Measurements from ENCODE around the gene ZNF184. TPM values are rescaled to one million over a fixed set of nuclear protein-coding genes. Genes with fewer than 3 reads are reported as not detected.

Gene ZNF184
- total and polyA plus RNA-seq, 9 of the 15 experiments (the other 6 are each of a cell fraction or from before 2014, with no cell fraction given), result 7.6 to 22.2 (median 12.8) TPM

DNA sequence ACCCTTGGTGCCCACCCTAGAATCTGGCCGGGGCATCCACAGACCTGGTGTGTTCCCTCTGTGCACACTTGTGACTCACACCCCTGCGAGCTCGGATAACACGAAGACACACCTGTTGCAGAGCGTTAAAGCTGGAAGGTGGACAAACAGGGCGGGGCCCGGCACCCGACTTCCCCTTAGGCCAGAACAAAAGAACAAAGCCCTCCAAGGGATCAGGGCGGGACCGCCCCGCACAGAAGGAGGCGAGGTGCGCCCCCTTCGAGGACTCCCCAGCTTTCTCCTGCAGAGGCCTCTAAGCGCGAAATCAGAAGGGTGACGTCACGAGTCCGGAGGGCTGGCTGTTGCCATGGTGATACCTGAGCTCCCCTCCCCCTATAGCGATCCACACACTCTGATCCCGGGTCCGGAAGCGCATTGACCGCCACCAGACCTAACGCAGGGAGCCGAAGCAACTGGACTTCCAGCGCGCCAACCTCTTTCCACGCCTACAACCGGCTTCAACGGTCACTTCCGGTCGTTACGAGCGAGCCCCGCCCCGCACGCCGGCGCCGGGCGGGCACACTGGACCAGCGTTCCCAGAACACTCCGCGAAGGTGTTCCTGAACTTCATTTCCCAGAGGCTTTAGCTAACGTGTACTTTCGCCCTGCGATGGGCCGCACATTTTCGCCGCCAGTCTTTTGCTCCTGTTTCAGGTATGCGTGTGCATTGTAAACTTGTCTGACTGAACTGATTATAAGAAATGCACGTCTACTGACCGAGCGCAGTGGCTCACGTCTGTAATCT is at the start of gene ZNF184 (continued):
- peak in 1 of 3 experiments; percentile 51 for TF ChIP-seq YY1 (IDR thresholded peaks at IDR 0.05; ENCODE audit: borderline replicate concordance in 1 of 3, control insufficient read depth in 1 of 3, extremely low read depth in 1 of 3, insufficient read depth in 3 of 3, insufficient read length in 1 of 3, insufficient replicate concordance in 2 of 3, low read depth in 1 of 3, low read length in 2 of 3)
- TF ChIP-seq TAL1 (IDR thresholded peaks at IDR 0.05), result peak; percentile 20; the same call in 1 of the 2 replicates
- TF ChIP-seq NFE2L1 (tag; IDR thresholded peaks at IDR 0.05; ENCODE audit: borderline replicate concordance, low read depth), result no peak
- no peak; the same call in 1 of the 2 replicates for TF ChIP-seq PHF21A (IDR thresholded peaks at IDR 0.05; ENCODE audit: borderline replicate concordance, low read depth)
- no peak for TF ChIP-seq PRMT5 (CRISPR knock-in tag; IDR thresholded peaks at IDR 0.05)
- no peak for TF ChIP-seq GTF2A2 (tag; IDR thresholded peaks at IDR 0.05)
- no peak for TF ChIP-seq TFAM (CRISPR knock-in tag; conservative IDR thresholded peaks at IDR 0.05)
- no peak for TF ChIP-seq ZNF551 (CRISPR knock-in tag; IDR thresholded peaks at IDR 0.05)
- TF ChIP-seq MBD2 (IDR thresholded peaks at IDR 0.05; ENCODE audit: borderline replicate concordance, low read depth), result peak; percentile 79
- peak; percentile 36 for TF ChIP-seq SNRNP70 (optimal IDR thresholded peaks at IDR 0.05; ENCODE audit: low read depth, low read length)
- peak; percentile 54; the same call in 1 of the 2 replicates for TF ChIP-seq TCF7L2 (IDR thresholded peaks at IDR 0.05; ENCODE audit: low read depth, low read length)
- TF ChIP-seq HIVEP1 (CRISPR knock-in tag; IDR thresholded peaks at IDR 0.05), result 0 out of 2 replicates have a peak, but pooled peaks have one; percentile 51
- TF ChIP-seq KLF13 (tag; IDR thresholded peaks at IDR 0.05; ENCODE audit: borderline replicate concordance, low read depth), result 0 out of 2 replicates have a peak, but pooled peaks have one; percentile 41
- TF ChIP-seq ZNF780A (CRISPR knock-in tag; IDR thresholded peaks at IDR 0.05), result no peak
- TF ChIP-seq TRIM28 (IDR thresholded peaks at IDR 0.05), result peak; percentile 59
- no peak for TF ChIP-seq HDGF (IDR thresholded peaks at IDR 0.05)
- TF ChIP-seq SMAD1 (IDR thresholded peaks at IDR 0.05; ENCODE audit: low read depth, low read length, partially characterized antibody), result no peak
- TF ChIP-seq ZNF324 (CRISPR knock-in tag; IDR thresholded peaks at IDR 0.05), result no peak
- peak; percentile 89 for TF ChIP-seq RNF2 (IDR thresholded peaks at IDR 0.05)
- TF ChIP-seq MTA1 (IDR thresholded peaks at IDR 0.05; ENCODE audit: borderline replicate concordance), result peak; percentile 32; the same call in 1 of the 2 replicates
- TF ChIP-seq, protein P1, sequence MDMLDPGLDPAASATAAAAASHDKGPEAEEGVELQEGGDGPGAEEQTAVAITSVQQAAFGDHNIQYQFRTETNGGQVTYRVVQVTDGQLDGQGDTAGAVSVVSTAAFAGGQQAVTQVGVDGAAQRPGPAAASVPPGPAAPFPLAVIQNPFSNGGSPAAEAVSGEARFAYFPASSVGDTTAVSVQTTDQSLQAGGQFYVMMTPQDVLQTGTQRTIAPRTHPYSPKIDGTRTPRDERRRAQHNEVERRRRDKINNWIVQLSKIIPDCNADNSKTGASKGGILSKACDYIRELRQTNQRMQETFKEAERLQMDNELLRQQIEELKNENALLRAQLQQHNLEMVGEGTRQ (CRISPR knock-in tag; IDR thresholded peaks at IDR 0.05), result no peak
- TF ChIP-seq CEBPG (CRISPR knock-in tag; IDR thresholded peaks at IDR 0.05), result no peak
- no peak for TF ChIP-seq CEBPG (tag; conservative IDR thresholded peaks at IDR 0.05 in 1 of 2, IDR thresholded peaks at IDR 0.05 in 1 of 2)
- TF ChIP-seq ZNF282 (CRISPR knock-in tag; IDR thresholded peaks at IDR 0.05), result no peak
- TF ChIP-seq ZNF589 (CRISPR knock-in tag; IDR thresholded peaks at IDR 0.05; ENCODE audit: low read depth), result peak; percentile 73
- TF ChIP-seq HNRNPUL1 (IDR thresholded peaks at IDR 0.05; ENCODE audit: low read length), result no peak
- no peak for TF ChIP-seq SRSF1 (IDR thresholded peaks at IDR 0.05; ENCODE audit: low read depth, low read length)
- no peak for TF ChIP-seq RBM17 (IDR thresholded peaks at IDR 0.05; ENCODE audit: borderline replicate concordance, low read depth, low read length)
- TF ChIP-seq CXXC5 (CRISPR knock-in tag; IDR thresholded peaks at IDR 0.05), result peak; percentile 92
- no peak for TF ChIP-seq NR3C1 (CRISPR knock-in tag; IDR thresholded peaks at IDR 0.05)
- peak; percentile 51 to 89; a peak in 2 of 4 replicates for TF ChIP-seq TEAD1 (CRISPR knock-in tag; IDR thresholded peaks at IDR 0.05)
- TF ChIP-seq ZNF384 (IDR thresholded peaks at IDR 0.05; ENCODE audit: low read depth, low read length), result no peak

Data from K562 (cell line).